Tibial nerve (tissue), 4 donors: ENCODE results near the gene ATP11A. TPM values are rescaled to one million over a fixed set of nuclear protein-coding genes. Genes with fewer than 3 reads are reported as not detected.
A peak's percentile ranks its signal among the peaks of the same experiment; 100 is the strongest.
"Not testable (repeated sequence)": the region's sequence is repeated elsewhere in the genome, so short reads cannot be mapped to it uniquely, and the experiment has no call there.

Experiments
- DNase-seq, 2 donors: peaks; one replicate each; pipeline ENCODE4 v3.0.0-alpha.2; 2019; ENCODE audit warnings: low spot score in 2 of 2
- H3K27ac ChIP-seq, 4 donors: fragments of 200-600 bp; sonication (generic) in 3 of 4; one replicate each; pipeline ENCODE4 v1.5.1; 2017 to 2019; ENCODE audit warnings: mild to moderate bottlenecking in 1 of 4
- H3K27me3 ChIP-seq, 2 donors: fragments of 200-600 bp; sonication (generic) in 1 of 2; one replicate each; pipeline versions ENCODE4 v1.5.1 to v1.6.0; 2017 to 2019
- H3K36me3 ChIP-seq, 3 donors: fragments of 200-600 bp; sonication (generic); one replicate each; pipeline ENCODE4 v1.5.1; 2018 to 2019
- H3K4me1 ChIP-seq, 4 donors: fragments of 200-600 bp; sonication (generic) in 3 of 4; one replicate each; pipeline ENCODE4 v1.5.1; 2017 to 2019
- H3K4me3 ChIP-seq, 4 donors: fragments of 200-600 bp; sonication (generic) in 3 of 4; one replicate each; pipeline ENCODE4 v1.5.1; 2017 to 2019; ENCODE audit warnings: mild to moderate bottlenecking in 1 of 4, moderate library complexity in 1 of 4
- H3K9me3 ChIP-seq, 4 donors: fragments of 200-600 bp; sonication (generic) in 3 of 4; one replicate each; pipeline ENCODE4 v1.5.1; 2017 to 2019
- EP300 ChIP-seq, 2 donors: sonication (generic); formaldehyde crosslinking; IDR thresholded peaks; one replicate each; pipeline ENCODE4 v1.6.1; 2017; ENCODE audit warnings: antibody characterized with exemption in 2 of 2, mild to moderate bottlenecking in 1 of 2
- POLR2A ChIP-seq, 2 donors: fragments of 450-650 bp; IDR thresholded peaks; one replicate each; pipeline ENCODE4 v1.6.1; 2017; ENCODE audit warnings: antibody characterized with exemption in 2 of 2, mild to moderate bottlenecking in 2 of 2, moderate library complexity in 2 of 2
- WGBS, 2 donors: methylation state at CpG; one replicate each; pipeline ENCODE4 v1.1.5; 2018; 5-methylcytosine and 5-hydroxymethylcytosine counted together
- total RNA-seq, 4 donors: library from RNA; depleted of rRNA; stranded (reverse); fragments of >200 nt; gene quantifications; one replicate each; pipeline ENCODE4 v1.1.0, GENCODE V29; 2016
- TF ChIP-seq, protein P1 (sequence below), 5 experiments: fragments of 200-600 bp in 3 of 5; fragments of 450-650 bp in 2 of 5; sonication (generic) in 3 of 5; IDR thresholded peaks; one replicate each; pipeline ENCODE4 v1.5.1; 2016 to 2019; ENCODE audit warnings: antibody characterized with exemption in 5 of 5, mild to moderate bottlenecking in 3 of 5, moderate library complexity in 2 of 5

Gene ATP11A
- total RNA-seq, 4 donors from 2014 or later: 24.7 to 61.5 (median 35.0) TPM

DNA sequence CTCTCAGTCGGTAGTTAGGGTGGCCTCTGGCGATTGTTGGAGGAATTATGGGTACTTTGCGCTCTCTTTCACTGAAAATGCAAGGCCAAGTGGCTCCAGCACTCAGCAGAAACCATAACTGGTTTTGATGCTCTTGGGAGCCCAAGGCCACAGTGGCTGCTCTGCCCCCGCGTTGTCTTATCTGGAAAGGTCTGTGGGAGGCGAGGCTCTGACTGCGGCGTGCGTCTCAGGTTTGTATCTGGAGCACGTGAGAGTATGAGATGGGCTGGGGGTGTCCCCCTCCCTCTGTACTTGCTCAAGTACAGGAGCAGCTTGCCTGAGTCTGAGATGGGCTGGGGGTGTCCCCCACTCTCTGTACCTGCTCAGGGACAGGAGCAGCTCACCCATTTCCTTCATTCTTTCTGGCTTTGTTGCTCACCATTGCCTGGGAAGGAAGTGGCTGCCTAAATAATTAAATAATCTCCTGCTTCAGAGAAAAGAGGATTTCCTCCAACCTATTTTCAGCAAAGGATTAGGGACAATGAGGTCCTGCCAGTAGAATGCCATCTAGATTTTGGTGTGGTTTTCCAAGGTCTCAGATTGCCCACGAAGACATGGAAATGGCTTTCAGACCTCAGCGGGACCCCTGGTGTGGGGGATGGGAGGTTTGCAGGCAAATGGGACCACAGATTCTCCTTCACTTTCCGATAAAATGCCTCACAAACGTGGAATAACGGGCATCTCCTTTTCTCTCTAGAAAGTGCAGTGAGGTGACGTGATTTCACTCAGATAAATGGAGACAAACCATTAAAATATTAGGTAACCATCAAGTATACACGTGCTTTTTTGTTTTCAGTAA lies 14.7 kb downstream of the ATP11A start:
- no peak overlapping the region for H3K4me3 ChIP-seq
- H3K4me1 ChIP-seq: no peaks in the 10 kb centered on the region
- DNase-seq: no peak
- no peaks in the 10 kb centered on the region for H3K9me3 ChIP-seq
- H3K27me3 ChIP-seq: no peaks in the 10 kb centered on the region
- TF ChIP-seq, protein P1, sequence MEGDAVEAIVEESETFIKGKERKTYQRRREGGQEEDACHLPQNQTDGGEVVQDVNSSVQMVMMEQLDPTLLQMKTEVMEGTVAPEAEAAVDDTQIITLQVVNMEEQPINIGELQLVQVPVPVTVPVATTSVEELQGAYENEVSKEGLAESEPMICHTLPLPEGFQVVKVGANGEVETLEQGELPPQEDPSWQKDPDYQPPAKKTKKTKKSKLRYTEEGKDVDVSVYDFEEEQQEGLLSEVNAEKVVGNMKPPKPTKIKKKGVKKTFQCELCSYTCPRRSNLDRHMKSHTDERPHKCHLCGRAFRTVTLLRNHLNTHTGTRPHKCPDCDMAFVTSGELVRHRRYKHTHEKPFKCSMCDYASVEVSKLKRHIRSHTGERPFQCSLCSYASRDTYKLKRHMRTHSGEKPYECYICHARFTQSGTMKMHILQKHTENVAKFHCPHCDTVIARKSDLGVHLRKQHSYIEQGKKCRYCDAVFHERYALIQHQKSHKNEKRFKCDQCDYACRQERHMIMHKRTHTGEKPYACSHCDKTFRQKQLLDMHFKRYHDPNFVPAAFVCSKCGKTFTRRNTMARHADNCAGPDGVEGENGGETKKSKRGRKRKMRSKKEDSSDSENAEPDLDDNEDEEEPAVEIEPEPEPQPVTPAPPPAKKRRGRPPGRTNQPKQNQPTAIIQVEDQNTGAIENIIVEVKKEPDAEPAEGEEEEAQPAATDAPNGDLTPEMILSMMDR (IDR thresholded peaks at IDR 0.05): no peak
- TF ChIP-seq EP300 (IDR thresholded peaks at IDR 0.05) (no peak), POLR2A (IDR thresholded peaks at IDR 0.05) (no peak)
- peak overlapping the region in 1 of 4 donors; percentile 38 for H3K27ac ChIP-seq
- H3K36me3 ChIP-seq: peaks cover 0 to 7% (median 0%) of the 10 kb centered on the region in 3 donors
- 72% methylated on average over 17 of the region's 17 CpGs for WGBS, 2 donors

DNA sequence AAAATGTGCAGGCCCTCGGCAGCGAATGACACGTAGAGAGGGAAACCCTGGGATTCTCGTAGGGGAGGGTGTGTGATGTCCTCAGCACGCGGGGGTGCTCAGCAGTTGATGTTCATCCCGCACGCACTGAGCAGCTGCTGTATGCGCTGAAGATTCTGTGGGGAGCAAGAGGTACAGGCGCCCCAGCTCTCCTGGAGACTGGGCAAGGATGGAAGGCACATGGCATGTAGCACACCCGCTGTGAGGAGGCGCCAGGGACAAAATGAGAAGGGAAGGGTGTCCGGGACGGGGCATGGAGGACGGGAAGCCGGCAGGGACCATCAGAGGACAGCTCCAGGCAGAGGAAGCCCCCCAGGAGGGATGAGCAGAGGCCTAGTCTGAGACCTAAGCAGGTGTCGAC lies 15.4 kb downstream of the ATP11A start:
- 84 to 85% methylated on average over 17 of the region's 17 CpGs for WGBS, 2 donors
- peaks cover 0 to 7% (median 0%) of the 10 kb centered on the region in 3 donors for H3K36me3 ChIP-seq
- H3K4me3 ChIP-seq: no peak overlapping the region
- no peaks in the 10 kb centered on the region for H3K27me3 ChIP-seq
- H3K9me3 ChIP-seq: no peaks in the 10 kb centered on the region
- no peak for DNase-seq
- H3K4me1 ChIP-seq: peaks cover 0 to 2% (median under 1%) of the 10 kb centered on the region in 4 donors
- TF ChIP-seq POLR2A (IDR thresholded peaks at IDR 0.05) (no peak), EP300 (IDR thresholded peaks at IDR 0.05) (no peak)
- TF ChIP-seq, protein P1 (IDR thresholded peaks at IDR 0.05): no peak
- no peak overlapping the region for H3K27ac ChIP-seq

DNA sequence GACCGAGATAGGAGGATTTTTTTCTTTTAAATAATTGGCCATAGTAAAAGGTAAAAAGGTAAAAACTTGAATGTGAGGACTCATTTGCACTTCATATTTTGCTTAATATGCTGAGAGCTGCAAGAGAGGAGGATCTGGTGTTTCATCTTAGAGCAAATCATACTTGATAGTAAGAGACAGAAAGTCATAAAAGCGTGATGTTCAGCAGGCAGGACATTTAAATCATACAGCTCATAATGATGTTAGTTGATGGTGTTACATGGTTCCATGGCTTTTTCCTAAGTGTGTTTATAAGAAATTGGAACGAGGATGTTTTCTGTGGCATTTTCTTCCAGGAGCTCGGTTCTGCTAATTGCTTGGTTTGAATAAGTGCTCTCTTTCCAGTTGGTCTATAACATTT lies 16.3 kb downstream of the ATP11A start:
- DNase-seq: no peak
- TF ChIP-seq, protein P1 (IDR thresholded peaks at IDR 0.05): no peak
- TF ChIP-seq EP300 (IDR thresholded peaks at IDR 0.05): no peak
- no peak for TF ChIP-seq POLR2A (IDR thresholded peaks at IDR 0.05)
- Histone ChIP-seq H3K4me1 (peaks cover 0 to 11% (median 7%) of the 10 kb centered on the region in 4 donors), H3K4me3 (no peak overlapping the region), H3K36me3 (no peaks in the 10 kb centered on the region), H3K27me3 (no peaks in the 10 kb centered on the region), H3K9me3 (no peaks in the 10 kb centered on the region), H3K27ac (no peak overlapping the region)
- WGBS, 2 donors: 88 to 96% methylated on average over 4 of the region's 4 CpGs

DNA sequence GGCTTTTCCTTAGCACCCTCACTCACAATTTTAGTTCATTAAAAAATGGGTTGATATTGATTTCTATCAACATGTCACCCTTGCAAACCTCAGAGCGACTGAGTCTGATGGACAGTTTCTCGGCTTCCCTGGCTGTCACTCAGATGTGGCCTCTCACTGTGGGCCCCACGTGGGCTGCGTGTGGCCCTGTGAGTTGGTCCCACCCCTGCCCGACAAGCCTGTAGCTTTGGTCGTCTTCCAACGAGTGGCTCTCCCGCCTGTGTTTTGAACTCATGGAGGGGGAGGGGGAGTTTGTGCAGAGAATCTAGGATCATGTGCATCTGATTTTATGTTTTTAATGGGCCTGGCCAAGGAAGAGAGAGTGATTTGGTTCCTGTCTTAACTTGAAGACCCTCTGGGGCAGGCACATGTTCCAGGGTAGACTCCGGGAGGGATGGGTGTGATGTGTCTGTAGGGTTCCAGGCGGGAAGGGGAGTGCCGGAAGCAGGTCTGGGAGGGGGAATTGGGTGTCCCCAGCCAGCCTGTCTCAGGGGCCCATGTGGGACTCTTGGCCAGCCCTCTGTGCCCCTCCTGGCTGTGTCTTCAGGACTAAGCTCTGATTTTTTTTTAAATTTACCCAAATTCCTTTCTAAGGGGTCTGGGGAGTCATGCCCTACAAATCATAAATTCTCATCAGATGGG lies 18.9 kb downstream of the ATP11A start:
- Histone ChIP-seq H3K4me1 (peaks cover 0 to 30% (median 19%) of the 10 kb centered on the region in 4 donors), H3K27ac (no peak overlapping the region), H3K9me3 (no peaks in the 10 kb centered on the region), H3K36me3 (no peaks in the 10 kb centered on the region), H3K27me3 (no peaks in the 10 kb centered on the region), H3K4me3 (no peak overlapping the region)
- WGBS, 2 donors: 66 to 84% methylated on average over 11 of the region's 11 CpGs
- TF ChIP-seq POLR2A (IDR thresholded peaks at IDR 0.05): no peak
- no peak for DNase-seq

DNA sequence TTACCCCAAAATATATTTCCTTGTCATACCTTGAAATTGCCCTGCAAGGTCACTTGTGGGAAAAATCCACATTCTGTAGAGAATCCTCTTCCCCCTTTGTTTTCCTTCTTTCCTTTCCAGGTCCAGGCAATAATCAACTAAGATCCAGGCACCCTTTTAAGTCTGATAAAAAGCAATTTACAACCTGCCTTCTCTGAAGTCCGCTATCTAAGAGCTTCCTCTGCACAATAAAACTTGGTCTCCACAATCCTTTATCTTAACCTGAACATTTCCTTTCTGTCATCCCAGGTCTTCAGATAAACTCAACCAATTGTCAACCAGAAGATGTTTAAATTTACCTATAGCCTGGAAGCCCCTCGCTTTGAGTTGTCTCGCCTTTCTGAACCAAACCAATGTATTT lies 19.5 kb downstream of the ATP11A start:
- WGBS, 2 donors: 98% methylated on average over 3 of the region's 3 CpGs
- not testable (repeated sequence) for H3K27ac ChIP-seq, H3K27me3 ChIP-seq, DNase-seq, H3K9me3 ChIP-seq, H3K4me3 ChIP-seq, H3K36me3 ChIP-seq
- H3K4me1 ChIP-seq: peaks cover 0 to 32% (median 19%) of the 10 kb centered on the region in 4 donors
